Measurements from ENCODE around the gene IER3. TPM values are rescaled to one million over a fixed set of nuclear protein-coding genes. Genes with fewer than 3 reads are reported as not detected.

The IER3 gene
- total RNA-seq, 1 experiment from 2014 or later: 82.4 TPM

DNA sequence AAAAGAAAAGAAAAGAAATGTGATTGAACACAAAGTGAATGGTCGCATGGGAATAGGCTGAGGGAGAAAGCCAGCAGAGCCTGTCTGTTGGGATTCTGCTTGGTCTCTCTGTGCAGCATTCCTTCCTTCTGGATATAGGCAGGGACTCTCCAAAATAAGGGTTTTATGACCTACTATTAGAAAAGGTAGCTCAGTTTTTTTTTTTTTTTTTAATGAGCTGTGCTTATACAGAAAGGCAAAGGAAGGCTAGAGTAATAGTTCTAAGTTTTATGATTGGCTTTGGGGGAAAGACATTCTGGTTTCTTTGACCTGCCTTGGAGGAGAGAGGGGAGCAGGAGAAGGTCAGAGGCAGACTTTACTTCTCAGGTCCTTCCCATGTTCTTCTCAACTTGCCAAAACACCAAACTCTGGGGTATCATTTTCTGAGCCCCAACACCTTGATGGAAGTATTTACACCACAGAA is 18.8 kb upstream of the IER3 start (continued):
- TF ChIP-seq, protein P1, sequence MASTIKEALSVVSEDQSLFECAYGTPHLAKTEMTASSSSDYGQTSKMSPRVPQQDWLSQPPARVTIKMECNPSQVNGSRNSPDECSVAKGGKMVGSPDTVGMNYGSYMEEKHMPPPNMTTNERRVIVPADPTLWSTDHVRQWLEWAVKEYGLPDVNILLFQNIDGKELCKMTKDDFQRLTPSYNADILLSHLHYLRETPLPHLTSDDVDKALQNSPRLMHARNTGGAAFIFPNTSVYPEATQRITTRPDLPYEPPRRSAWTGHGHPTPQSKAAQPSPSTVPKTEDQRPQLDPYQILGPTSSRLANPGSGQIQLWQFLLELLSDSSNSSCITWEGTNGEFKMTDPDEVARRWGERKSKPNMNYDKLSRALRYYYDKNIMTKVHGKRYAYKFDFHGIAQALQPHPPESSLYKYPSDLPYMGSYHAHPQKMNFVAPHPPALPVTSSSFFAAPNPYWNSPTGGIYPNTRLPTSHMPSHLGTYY (CRISPR knock-in tag; IDR thresholded peaks at IDR 0.05): no peak
- TF ChIP-seq MXD4 (CRISPR knock-in tag; IDR thresholded peaks at IDR 0.05; ENCODE audit: borderline replicate concordance) (no peak), JUN (CRISPR knock-in tag; IDR thresholded peaks at IDR 0.05) (no peak)

DNA sequence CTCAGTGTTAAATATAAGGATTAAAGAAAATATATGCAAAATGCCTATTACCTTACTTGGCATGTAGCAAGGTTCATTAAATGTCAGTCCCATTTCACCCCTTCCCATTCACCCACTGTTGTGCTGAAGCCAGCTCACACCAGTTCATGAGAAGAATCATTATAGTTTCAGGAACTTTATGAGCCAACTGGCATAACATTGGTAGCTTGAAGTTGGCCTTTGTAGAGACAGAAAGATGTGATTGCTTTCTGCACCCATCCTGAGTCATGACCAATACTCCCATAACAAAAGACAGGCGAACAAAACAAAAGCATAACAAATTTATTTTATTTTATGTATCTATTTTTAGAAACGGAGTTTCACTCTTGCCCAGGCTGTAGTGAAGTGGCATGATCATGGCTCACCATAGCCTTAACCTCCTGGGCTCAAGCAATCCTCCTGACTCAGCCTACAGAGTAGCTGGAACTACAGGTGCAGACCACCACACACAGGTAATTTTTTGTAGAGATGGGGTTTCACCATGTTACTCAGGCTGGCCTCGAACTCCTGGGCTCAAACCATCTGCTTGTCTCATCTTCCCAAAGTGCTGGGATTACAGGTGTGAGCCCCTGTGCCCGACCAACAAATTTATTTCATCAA is 17.6 kb upstream of the IER3 start:
- no peaks in the 10 kb centered on the region; the same call in 1 of the 2 replicates for H3K27me3 Mint-ChIP-seq (ENCODE audit: low read depth)
- DNase-seq (ENCODE audit: low spot score): no peak
- peak overlapping the region; percentile 79; the same call in 1 of the 2 replicates for H3K27ac Mint-ChIP-seq
- no peak for ATAC-seq
- no peak for TF ChIP-seq ZNF416 (CRISPR knock-in tag; IDR thresholded peaks at IDR 0.05)
- no peak for TF ChIP-seq ATF6 (CRISPR knock-in tag; IDR thresholded peaks at IDR 0.05)
- no peak for TF ChIP-seq TP53 (CRISPR knock-in tag; IDR thresholded peaks at IDR 0.05)
- TF ChIP-seq E2F4 (CRISPR knock-in tag; IDR thresholded peaks at IDR 0.05; ENCODE audit: borderline replicate concordance, low read depth): no peak
- TF ChIP-seq MYBL2 (CRISPR knock-in tag; IDR thresholded peaks at IDR 0.05): no peak
- no peak for TF ChIP-seq OVOL2 (CRISPR knock-in tag; IDR thresholded peaks at IDR 0.05; ENCODE audit: borderline replicate concordance)
- TF ChIP-seq, protein P2, sequence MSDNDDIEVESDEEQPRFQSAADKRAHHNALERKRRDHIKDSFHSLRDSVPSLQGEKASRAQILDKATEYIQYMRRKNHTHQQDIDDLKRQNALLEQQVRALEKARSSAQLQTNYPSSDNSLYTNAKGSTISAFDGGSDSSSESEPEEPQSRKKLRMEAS (CRISPR knock-in tag; IDR thresholded peaks at IDR 0.05): no peak
- no peak for TF ChIP-seq EMX1 (CRISPR knock-in tag; IDR thresholded peaks at IDR 0.05)
- TF ChIP-seq NR1H2 (CRISPR knock-in tag; IDR thresholded peaks at IDR 0.05): no peak
- TF ChIP-seq ZNF532 (CRISPR knock-in tag; IDR thresholded peaks at IDR 0.05; ENCODE audit: borderline replicate concordance): no peak
- TF ChIP-seq KAT7 (CRISPR knock-in tag; IDR thresholded peaks at IDR 0.05; ENCODE audit: borderline replicate concordance): no peak
- TF ChIP-seq ZNF671 (CRISPR knock-in tag; IDR thresholded peaks at IDR 0.05): no peak
- no peak for TF ChIP-seq ATF1 (CRISPR knock-in tag; IDR thresholded peaks at IDR 0.05)
- no peak for TF ChIP-seq E2F5 (CRISPR knock-in tag; IDR thresholded peaks at IDR 0.05)
- TF ChIP-seq PREB (CRISPR knock-in tag; IDR thresholded peaks at IDR 0.05; ENCODE audit: borderline replicate concordance): no peak
- TF ChIP-seq SOX15 (CRISPR knock-in tag; IDR thresholded peaks at IDR 0.05): no peak
- TF ChIP-seq, protein P3, sequence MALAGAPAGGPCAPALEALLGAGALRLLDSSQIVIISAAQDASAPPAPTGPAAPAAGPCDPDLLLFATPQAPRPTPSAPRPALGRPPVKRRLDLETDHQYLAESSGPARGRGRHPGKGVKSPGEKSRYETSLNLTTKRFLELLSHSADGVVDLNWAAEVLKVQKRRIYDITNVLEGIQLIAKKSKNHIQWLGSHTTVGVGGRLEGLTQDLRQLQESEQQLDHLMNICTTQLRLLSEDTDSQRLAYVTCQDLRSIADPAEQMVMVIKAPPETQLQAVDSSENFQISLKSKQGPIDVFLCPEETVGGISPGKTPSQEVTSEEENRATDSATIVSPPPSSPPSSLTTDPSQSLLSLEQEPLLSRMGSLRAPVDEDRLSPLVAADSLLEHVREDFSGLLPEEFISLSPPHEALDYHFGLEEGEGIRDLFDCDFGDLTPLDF (CRISPR knock-in tag; IDR thresholded peaks at IDR 0.05): no peak
- TF ChIP-seq ETV6 (CRISPR knock-in tag; IDR thresholded peaks at IDR 0.05): no peak
- TF ChIP-seq ZNF138 (CRISPR knock-in tag; conservative IDR thresholded peaks at IDR 0.05): no peak
- no peak overlapping the region for H3K4me3 Mint-ChIP-seq
- peaks cover 7% of the 10 kb centered on the region; the same call in 1 of the 2 replicates for H3K9me3 Mint-ChIP-seq
- ChIA-PET CTCF (interaction anchor here (0.7 to 1.3 kb wide), 3 partner anchors 31 to 1066 kb away, joined by 3 to 4 read pairs (median 3); partner anchors contain the start of gene MDC1), POLR2A (no interaction called here)
- peaks cover 4% of the 10 kb centered on the region; the same call in 1 of the 2 replicates for H3K36me3 Mint-ChIP-seq
- peaks cover 52% of the 10 kb centered on the region for H3K4me1 Mint-ChIP-seq

Data from WTC11 (cell line).